HepG2 (cell line): ENCODE measurements around the gene STK11. TPM values are rescaled to one million over a fixed set of nuclear protein-coding genes. Genes with fewer than 3 reads are reported as not detected.

ENCODE experiments used
- ASH2L ChIP-seq: fragments of 300-600, 200-600 bp; sonication (generic); IDR thresholded peaks from 2 replicates; pipeline ENCODE4 v1.7.0; 2017; ENCODE audit warnings: low read depth, mild to moderate bottlenecking, moderate library complexity, mixed read lengths, low read length; ENCODE audit not compliant: insufficient read length
- ATF4 ChIP-seq, 2 experiments: fragments of 450-650 bp in 1 of 2; sonication (generic) in 1 of 2; formaldehyde crosslinking; IDR thresholded peaks; 2 replicates each; pipeline versions ENCODE4 v1.5.0 to v1.8.0; 2020 to 2022; ENCODE audit warnings: mild to moderate bottlenecking in 1 of 2, missing genetic modification reagents in 1 of 2
- GATA4 ChIP-seq: sonication (generic); IDR thresholded peaks from 2 replicates; pipeline ENCODE4 v1.6.1; 2016; ENCODE audit warnings: antibody characterized with exemption, low read depth, borderline replicate concordance
- HNF4G ChIP-seq, 2 experiments: sonication (generic) in 1 of 2; formaldehyde crosslinking in 1 of 2; IDR thresholded peaks; 2 replicates each; pipeline versions ENCODE4 v1.4.0 to v1.6.1; 2011 to 2020; ENCODE audit warnings: borderline replicate concordance in 2 of 2, low read depth in 2 of 2, mild to moderate bottlenecking in 2 of 2, low read length in 1 of 2, missing genetic modification reagents in 1 of 2, moderate library complexity in 1 of 2
- HOXA9 ChIP-seq: sonication (generic); formaldehyde crosslinking; IDR thresholded peaks from 2 replicates; pipeline ENCODE4 v1.8.1; 2022; ENCODE audit warnings: missing genetic modification reagents, mild to moderate bottlenecking, moderate library complexity, borderline replicate concordance
- MXI1 ChIP-seq: IDR thresholded peaks from 3 replicates; pipeline ENCODE4 v1.6.1; 2012; ENCODE audit warnings: low read depth, low read length, inconsistent platforms, borderline replicate concordance
- PREB ChIP-seq: sonication (generic); formaldehyde crosslinking; IDR thresholded peaks from 2 replicates; pipeline ENCODE4 v1.4.0; 2020; ENCODE audit warnings: missing genetic modification reagents
- RFX3 ChIP-seq: IDR thresholded peaks from 2 replicates; pipeline ENCODE4 v1.6.1; 2016; ENCODE audit warnings: missing biosample characterization, missing genetic modification reagents
- SMC3 ChIP-seq: IDR thresholded peaks from 2 replicates; pipeline ENCODE4 v1.6.1; 2011; ENCODE audit warnings: low read length, improper control_type of control experiment
- TP53 ChIP-seq: sonication (generic); formaldehyde crosslinking; conservative IDR thresholded peaks from 2 replicates; pipeline ENCODE4 v1.4.0; 2020; ENCODE audit warnings: missing genetic modification reagents
- ZBTB34 ChIP-seq: sonication (generic); formaldehyde crosslinking; IDR thresholded peaks from 2 replicates; pipeline ENCODE4 v1.8.0; 2022; ENCODE audit warnings: mild to moderate bottlenecking, missing genetic modification reagents
- ZNF407 ChIP-seq: sonication (generic); formaldehyde crosslinking; IDR thresholded peaks from one replicate; pipeline ENCODE4 v1.5.1; 2020; ENCODE audit warnings: mild to moderate bottlenecking, missing genetic modification reagents; ENCODE audit errors: not compliant biosample characterization
- polyA plus RNA-seq, 8 experiments: library from polyadenylated mRNA; depleted of rRNA in 3 of 8; stranded (reverse) in 7 of 8; unstranded in 1 of 8; fragments of >200 nt; fragmentation: Illumina TruSeq in 4 of 8; extraction: Trizol in 4 of 8; gene quantifications; 2 replicates each; pipeline versions ENCODE4 v1.2.1 to v1.2.3, GENCODE V29; 2011 to 2016; ENCODE audit warnings: low read depth in 4 of 8, missing spikeins in 1 of 8, mixed read lengths in 1 of 8; ENCODE audit not compliant: insufficient read depth in 1 of 8
- total RNA-seq, 5 experiments: library from RNA; depleted of rRNA; stranded (reverse); fragments of >200 nt; fragmentation: Illumina TruSeq; extraction: Trizol; gene quantifications; 2 replicates each; pipeline ENCODE4 v1.2.3, GENCODE V29; 2016; ENCODE audit warnings: low read depth in 1 of 5

Gene STK11
- total and polyA plus RNA-seq, 2 of the 13 experiments (the other 11 are each of a cell fraction or from before 2014, with no cell fraction given) = 27.5 to 43.6 TPM

- TF ChIP-seq TP53 (CRISPR knock-in tag) (no peak), ZBTB34 (no peak), ASH2L (no peak), SMC3 (peak; percentile 18; the same call in 1 of the 2 replicates), HNF4G (IDR thresholded peaks at IDR 0.05; ENCODE audit: borderline replicate concordance, low read depth, low read length) (no peak), HNF4G (CRISPR knock-in tag; IDR thresholded peaks at IDR 0.05; ENCODE audit: borderline replicate concordance, low read depth) (no peak), MXI1 (peak; percentile 10; the same call in 1 of the 3 replicates), PREB (CRISPR knock-in tag) (no peak), HOXA9 (no peak), GATA4 (no peak), ATF4 (CRISPR knock-in tag; IDR thresholded peaks at IDR 0.05) (no peak), RFX3 (CRISPR knock-in tag) (no peak), ZNF407 (no peak)
These were observed 15.7 kb downstream of the STK11 start (continued) for GRCh38 chr19:1220976-1221903.
